NK-92 treated with Interleukin-12 subunit alpha and Interleukin-12 subunit beta, amount 100 ng/mL, for 24 hours (cell line): Measurements from ENCODE around the gene NKD1.

ENCODE experiments used
- DNase-seq: peaks from one replicate; lab custom pipeline; 2025; lab: John Stamatoyannopoulos, UW

Gene NKD1

GRCh38 chr16:50614955-50615724 is 66.9 kb downstream of the NKD1 start:
- no peak for DNase-seq

GRCh38 chr16:50615891-50616290 is 67.7 kb downstream of the NKD1 start:
- DNase-seq = no peak

- DNase-seq = no peak
Measured at GRCh38 chr16:50616386-50616785, 68.2 kb downstream of the NKD1 start.

- DNase-seq = no peak
Measured at GRCh38 chr16:50616883-50617645, 68.9 kb downstream of the NKD1 start.

- no peak for DNase-seq
Measured at GRCh38 chr16:50617646-50618184, 69.5 kb downstream of the NKD1 start.

- no peak for DNase-seq
Measured at GRCh38 chr16:50618238-50618918, 70.2 kb downstream of the NKD1 start.

- no peak for DNase-seq
Measured at GRCh38 chr16:50619702-50620491, 71.7 kb downstream of the NKD1 start.

- DNase-seq = no peak
Measured at GRCh38 chr16:50620646-50621451, 72.7 kb downstream of the NKD1 start.

GRCh38 chr16:50621452-50621792 is 73.2 kb downstream of the NKD1 start:
- no peak for DNase-seq

GRCh38 chr16:50622029-50622428 is 73.8 kb downstream of the NKD1 start:
- DNase-seq = no peak

- DNase-seq = no peak
Measured at GRCh38 chr16:50622643-50623369, 74.6 kb downstream of the NKD1 start.

- DNase-seq = no peak
Measured at GRCh38 chr16:50624449-50624970, 76.3 kb downstream of the NKD1 start.

GRCh38 chr16:50625374-50625773 is 77.2 kb downstream of the NKD1 start:
- DNase-seq = no peak

- no peak for DNase-seq
Measured at GRCh38 chr16:50626868-50627267, 78.7 kb downstream of the NKD1 start.

GRCh38 chr16:50627419-50627818 is 79.2 kb downstream of the NKD1 start:
- no peak for DNase-seq

- DNase-seq = no peak
Measured at GRCh38 chr16:50628156-50628802, 80.1 kb downstream of the NKD1 start.

GRCh38 chr16:50629334-50629733 is 81.1 kb downstream of the NKD1 start:
- no peak for DNase-seq

- no peak for DNase-seq
Measured at GRCh38 chr16:50630394-50631020, 82.3 kb downstream of the NKD1 start.
